Esophagus mucosa (tissue), 1 donor: ENCODE results near the gene SCAMP1. TPM values are rescaled to one million over a fixed set of nuclear protein-coding genes. Genes with fewer than 3 reads are reported as not detected.
"Not testable (repeated sequence)": the region's sequence is repeated elsewhere in the genome, so short reads cannot be mapped to it uniquely, and the experiment has no call there.

ENCODE experiments used
- ATAC-seq: fragments of 200-7000 bp; cut with Tn5 transposase; one replicate; pipeline ENCODE4 v1.9.1; 2020
- total RNA-seq: library from RNA; stranded (reverse); gene quantifications from one replicate; pipeline ENCODE4 v1.2.4, GENCODE V29; 2023
- donor health status: DM: yes; HTN: yes; CAD: no.

Gene SCAMP1
- total RNA-seq, 1 donor from 2014 or later, result 25.2 TPM

DNA sequence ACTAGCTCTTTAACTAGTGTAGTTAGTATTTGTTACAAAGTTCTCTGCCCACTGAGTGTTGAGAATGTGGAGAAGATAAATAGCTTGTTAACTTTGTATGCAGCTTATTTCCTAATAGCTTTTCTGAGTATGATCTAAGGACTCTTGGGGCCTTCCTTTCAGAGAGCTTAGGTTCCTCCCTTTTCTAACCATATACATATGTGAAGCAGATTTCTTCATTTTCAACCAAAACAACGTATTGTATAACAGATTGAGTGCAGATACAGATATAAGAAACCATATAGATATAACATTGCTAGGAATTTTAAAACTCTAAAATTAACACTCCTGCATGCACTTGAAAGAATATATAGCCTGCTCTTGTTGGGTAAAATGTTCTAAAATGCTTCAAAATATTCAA, 70.4 kb downstream of the SCAMP1 start:
- no peak for ATAC-seq

DNA sequence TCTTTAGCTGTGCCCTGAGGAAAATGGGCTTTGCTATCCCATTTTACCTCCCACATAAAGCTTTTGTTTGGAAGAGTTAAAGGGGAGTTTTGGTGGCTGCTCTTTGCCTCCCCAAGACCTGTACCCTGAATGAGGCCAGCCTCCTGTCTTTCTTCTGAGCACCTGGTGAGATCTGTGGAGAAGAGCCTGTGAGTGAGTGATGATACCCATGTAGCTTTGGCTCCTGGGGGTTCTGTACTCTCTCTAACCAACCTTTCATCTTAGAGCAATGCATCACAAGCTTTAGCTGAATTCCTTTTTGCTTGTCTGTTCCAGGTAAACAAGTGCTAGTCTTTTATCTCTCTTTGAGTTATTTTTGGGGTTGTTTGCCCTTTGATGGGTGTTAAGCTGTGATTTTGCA, 73.6 kb downstream of the SCAMP1 start:
- no peak for ATAC-seq

DNA sequence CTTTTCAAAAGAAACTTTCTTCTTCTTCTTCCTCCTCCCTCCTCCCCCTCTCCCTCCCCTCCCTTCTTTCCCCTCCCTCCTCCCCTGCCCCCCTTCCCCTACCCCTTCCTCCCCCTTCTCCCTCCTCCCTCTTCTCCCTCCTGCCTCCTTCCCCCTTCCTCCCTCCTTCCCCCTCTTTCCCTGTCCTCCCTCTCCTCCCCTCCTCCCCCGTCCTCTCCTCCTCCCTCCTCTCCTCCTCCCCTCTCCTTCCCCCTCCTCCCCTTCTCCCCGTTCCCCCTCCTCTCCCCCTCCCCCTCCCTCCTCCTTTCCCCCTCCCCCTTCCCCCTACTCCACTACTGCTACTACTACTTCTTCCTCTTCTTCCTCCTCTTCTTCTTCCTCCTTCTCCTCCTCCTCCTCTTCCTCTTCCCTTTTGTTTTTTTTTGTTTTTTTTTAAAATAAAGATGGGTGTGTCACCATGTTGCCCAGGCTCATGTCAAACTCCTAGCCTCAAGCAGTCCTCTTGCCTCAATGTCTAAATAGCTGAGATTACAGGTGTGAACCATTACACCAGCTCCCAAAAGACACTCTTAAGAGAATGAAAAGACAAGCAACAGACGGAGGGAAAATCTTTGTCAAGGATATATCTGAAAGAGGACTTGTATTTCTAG, 87.5 kb downstream of the SCAMP1 start:
- no peak for ATAC-seq

DNA sequence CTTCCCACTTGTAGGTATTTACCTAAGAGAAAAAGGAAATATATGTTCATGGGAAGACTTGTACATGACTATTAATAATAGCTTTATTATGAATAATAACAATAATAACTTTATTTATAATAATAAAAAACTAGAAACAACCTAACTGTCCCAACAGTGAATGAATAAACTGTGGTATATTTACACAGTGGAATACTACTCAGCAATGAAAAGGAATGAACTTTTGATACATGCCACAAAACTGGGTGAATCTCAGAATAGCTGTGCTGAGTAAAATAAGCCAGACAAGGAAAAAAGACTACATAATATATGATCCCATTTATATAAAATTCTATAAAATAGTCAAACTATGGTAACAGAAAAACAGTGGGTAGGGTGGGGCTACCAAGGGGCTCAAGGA, 88.7 kb downstream of the SCAMP1 start:
- no peak for ATAC-seq

DNA sequence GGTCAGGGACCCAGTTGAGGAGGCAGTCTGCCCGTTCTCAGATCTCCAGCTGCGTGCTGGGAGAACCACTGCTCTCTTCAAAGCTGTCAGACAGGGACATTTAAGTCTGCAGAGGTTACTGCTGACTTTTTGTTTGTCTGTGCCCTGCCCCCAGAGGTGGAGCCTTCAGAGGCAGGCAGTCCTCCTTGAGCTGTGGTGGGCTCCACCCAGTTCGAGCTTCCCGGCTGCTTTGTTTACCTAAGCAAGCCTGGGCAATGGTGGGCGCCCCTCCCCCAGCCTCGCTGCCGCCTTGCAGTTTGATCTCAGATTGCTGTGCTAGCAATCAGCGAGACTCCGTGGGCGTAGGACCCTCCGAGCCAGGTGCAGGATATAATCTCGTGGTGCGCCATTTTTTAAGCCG, 97.1 kb downstream of the SCAMP1 start:
- ATAC-seq, result not testable (repeated sequence)

DNA sequence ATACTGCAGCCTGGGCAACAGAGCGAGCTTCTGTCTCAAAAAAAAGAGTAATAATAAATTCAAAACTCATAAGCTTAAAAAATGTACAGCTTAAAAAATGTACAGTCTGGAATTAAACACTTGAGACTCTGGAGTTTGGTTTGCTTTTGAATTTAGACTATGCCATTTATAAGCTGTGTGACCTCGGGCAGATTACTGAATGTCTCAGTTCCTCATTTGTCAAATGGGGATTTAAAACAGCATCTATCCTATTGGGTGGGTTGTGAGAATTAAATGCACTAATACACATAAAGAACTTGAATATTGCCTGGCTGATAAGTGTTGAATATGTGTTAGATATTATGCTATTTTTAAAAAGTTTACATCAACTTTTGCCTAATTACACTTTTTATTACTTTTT, 98.4 kb downstream of the SCAMP1 start:
- ATAC-seq, result no peak

DNA sequence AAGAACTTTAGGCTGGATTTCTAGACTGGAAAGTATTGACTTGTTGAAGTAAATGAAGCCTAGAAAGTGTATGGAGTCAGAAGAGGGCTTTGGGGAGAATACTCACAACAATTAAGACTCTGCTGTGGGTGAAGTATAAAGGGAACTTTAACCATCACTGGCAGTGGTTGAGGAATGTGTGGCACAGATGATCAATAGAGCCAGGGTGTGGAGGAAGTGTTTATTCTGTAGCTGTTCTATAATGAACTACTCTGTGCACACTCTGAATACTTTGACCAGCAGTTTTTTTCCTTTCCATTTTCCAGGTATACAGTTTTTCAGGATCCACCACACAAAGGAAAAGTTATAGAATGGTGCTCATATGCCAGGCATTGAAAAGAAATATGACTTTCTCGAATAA, 106.7 kb downstream of the SCAMP1 start:
- ATAC-seq, result no peak

DNA sequence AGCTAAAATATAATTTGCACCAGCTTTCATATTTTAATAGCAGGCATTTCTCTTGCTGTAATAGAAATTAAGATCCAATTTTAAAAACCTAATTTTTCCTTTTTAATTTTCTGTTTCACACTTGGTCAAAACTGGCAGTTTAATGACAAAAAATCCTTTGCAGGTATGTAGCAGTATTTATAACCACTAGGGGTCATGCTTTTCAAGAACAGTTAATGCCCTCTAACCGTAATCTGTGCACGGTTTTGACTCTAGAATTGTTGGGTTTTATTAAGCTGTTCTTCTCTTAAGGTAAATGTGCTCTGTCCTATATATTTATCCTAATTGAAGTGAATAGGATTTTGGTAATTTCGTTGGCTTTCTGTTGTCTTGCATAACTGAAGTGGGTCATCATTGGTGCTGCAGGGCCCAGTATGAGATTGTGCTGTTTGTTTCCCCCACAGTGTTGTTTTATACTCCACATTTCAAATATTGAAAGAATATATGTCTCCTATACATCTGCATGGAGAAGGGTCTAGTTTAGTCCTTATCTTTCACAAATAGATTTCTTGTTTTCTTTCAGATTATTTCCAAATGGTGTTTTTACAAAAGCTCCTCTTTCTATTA, 107.4 kb downstream of the SCAMP1 start:
- ATAC-seq, result peak; percentile 52

DNA sequence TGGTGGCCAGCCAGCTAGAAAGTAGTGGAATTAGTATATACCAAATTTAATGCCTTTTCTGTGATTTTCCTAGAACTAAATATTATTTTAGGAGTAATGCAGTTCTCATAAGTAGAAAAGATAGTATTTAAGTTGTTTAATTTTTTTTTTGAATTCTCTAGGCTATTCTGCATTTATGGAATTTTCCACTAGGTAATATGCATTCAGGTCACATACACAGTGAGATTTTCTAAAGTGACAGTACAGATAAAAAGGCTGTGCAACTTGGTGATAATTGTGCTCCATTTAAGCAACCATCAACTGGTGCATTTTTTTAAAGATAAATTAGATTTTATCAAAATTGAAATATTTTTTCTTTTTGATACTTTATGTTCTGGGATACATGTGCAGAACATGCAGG, 111.5 kb downstream of the SCAMP1 start:
- no peak for ATAC-seq

DNA sequence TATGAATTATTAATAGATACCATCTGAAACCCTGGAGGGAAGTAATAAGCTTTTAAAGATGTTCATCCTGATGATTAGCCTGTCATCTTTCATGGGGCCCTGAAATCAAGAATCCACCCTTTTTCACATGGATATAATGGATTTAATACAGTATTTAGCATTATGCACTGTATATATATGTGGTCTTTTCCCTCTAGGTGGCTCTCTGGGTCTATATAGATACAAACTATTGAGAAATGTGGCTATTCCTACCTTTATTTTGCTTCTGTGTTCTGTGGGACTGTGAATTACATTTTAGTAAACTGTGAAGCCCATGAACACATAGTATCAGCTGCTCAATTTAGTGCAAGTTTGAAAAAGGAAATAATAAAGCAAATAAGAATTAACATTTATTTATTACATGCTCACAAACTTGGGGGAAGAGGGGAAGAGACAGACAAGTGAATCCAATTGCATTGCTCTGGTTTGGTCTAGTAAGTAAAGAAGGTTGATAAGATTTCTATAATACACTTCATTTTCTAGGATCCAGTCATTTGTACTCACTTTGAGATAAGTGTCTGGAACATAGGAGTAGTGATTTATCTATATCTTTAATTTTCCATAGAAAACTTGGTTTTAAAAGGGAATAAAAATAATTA, 112.2 kb downstream of the SCAMP1 start:
- ATAC-seq, result peak; percentile 38

DNA sequence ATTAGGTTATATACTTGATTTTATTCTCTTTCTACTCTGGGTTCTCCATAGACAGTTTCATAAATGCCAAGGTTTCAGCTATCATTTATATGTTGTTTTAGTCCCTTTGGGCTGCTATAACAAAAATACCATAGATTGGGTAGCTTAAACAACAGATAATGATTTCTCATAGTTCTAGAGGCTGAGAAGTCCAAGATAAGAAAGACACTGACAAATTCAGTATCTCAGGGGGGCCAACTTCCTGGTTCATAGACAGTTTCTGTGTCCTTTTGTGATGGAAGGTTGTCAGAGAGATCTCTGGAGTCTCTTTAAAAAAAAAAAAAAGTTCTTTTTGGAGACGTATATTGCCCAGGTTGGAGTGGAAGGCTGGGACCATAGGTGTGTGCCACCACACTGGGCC, 113.3 kb downstream of the SCAMP1 start:
- ATAC-seq, result no peak

DNA sequence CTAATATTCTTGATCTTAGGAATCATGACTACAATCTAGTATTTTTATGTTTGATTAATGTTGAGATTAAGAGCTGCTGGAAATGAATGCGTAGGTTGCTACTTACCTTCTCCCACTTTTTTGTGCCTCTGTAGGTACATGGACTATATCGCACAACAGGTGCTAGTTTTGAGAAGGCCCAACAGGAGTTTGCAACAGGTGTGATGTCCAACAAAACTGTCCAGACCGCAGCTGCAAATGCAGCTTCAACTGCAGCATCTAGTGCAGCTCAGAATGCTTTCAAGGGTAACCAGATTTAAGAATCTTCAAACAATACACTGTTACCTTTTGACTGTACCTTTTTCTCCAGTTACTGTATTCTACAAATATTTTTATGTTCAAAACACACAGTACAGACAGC, 115.0 kb downstream of the SCAMP1 start:
- no peak for ATAC-seq

DNA sequence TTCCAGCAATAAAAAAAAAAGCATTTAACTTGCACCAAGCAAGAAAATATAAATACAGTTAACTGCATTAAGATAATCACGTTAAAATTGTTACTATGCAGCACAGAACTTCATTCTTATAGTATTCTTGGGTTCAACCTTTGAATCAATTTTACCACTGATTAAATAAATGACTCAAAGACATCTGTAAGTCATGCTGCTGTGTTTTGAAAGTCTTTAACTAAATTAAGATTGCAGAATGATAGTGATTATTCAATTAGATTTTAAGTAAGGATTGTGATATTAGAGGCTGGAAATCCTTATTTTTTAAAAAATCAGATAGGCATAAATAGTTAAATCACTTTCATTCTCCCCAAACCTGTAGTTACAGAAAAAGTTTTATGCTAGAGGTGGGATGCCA, 116.4 kb downstream of the SCAMP1 start:
- ATAC-seq, result no peak

DNA sequence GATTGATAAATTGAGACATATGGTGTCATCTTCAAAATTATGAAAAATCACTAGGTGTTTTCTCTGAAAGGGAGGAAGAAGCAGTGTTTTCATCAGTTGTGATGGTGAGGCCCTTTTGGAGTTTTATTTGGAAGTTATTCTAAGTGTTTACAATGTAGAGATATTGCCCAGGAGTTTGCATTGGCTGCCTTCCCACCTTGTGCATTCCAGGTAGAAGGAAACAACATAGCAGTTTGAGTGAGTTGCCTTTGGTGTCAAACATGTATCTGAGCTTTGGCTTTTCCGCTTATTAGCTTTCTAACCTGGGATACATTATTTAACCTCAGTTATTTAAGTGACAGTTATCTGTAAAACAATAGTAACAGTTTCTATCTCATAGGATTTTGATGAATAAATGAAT, 122.5 kb downstream of the SCAMP1 start:
- no peak for ATAC-seq

DNA sequence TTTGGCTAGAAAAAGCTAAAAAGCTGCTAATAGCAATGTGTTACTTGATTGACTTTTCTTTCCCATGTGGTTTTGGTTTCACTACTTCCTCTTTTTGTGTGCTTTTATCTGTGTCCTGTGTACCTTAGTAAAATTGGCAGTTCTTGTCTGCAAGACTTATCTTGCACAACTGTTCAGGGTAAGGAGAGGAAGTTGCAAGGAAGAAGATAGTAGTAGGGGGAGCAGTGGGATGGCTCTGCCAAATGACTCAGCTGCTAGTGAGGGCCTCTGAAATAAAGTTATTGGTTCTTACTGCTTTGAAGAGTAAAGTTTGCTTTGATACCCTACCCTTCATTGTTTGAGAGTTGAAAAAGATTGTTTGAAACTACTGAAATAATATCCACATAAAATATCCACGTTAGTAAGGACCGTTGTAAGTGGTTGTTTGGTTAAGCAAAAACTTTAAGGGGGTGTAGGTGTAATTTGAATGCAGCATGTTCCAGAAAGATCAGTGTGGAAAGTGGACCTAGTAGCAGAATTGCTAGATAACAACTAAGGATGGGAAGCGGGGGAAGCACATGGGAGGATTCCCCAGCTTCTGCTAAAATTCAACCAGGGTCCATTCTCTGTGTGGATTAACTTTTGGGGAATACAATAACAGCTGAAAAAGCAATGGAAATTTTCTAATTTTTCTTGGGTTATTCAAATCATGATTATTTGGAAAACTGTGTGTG, 123.5 kb downstream of the SCAMP1 start:
- peak; percentile 63 for ATAC-seq

DNA sequence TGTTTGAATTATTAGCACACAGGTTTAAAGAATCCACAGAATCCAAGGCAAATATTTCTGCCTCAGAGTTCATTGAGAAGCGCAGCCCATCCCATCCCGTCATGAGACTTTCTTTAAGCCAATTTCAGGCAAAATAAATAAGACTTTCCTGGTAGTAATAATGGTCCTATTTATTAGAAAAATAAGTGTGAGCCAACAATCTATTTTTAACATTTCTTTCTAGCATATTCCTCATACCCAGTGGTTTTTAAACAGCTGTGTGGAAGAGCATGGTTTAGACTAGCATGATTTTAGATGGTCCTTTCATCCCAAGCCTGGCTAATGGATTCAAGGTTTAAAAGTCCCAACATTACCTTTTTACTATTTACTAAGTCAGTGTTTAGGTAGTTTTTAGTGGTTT, 125.8 kb downstream of the SCAMP1 start:
- no peak for ATAC-seq

DNA sequence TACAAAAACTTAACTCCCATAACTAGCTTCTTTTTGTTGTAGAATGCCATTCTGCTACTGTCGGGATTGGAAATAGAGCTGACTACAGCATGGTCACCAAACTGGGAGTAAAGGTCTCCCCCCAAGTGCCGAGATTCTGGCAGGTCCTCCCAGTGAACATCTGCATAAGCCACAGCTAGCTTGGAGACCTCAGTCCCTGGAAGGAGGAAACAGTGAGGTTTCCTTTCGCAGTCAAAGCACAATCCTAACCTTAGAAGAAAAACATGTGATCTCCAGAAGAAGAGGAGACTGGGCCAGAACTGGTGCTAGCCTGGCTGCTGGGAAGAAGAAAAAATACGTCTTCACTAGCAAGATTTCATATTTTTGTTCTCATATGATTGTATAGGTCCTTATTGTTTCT, 127.4 kb downstream of the SCAMP1 start:
- no peak for ATAC-seq

DNA sequence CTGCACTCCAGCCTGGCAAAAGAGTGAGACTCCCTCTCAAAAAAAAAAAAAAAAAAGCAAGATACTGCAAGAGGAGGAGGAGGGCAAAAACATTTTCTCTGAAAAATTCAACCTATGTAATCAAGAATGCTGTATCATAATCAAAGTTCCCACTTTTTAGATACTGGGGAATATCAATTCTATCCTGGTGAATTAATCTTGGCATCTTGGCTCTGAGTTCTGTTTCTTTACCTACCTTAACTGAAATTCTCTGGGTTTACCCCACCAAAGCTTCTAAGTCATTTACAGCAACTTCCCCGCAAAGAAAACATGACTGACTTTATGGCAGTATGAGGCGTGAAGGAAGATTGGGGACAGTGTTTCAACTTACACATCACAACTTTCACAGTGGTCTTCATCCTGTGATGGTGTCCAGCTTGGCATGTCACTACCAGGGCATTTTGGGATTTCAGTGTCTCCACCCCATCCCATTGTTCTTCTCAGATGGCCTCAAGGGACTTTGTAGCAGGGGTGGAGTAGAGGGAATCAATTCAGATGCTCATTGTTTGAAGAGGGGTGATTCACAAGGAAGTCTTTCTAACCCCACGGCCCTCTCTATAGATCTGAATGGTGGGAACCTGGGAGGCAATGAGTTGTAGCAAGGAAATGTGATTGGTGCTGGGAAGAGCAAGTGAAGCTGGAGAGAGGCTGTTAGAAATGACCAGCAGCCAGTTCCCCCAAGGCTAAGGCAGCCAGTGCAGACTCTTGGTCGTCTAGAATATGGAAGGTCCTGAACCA, 130.5 kb downstream of the SCAMP1 start:
- ATAC-seq, result peak; percentile 75

DNA sequence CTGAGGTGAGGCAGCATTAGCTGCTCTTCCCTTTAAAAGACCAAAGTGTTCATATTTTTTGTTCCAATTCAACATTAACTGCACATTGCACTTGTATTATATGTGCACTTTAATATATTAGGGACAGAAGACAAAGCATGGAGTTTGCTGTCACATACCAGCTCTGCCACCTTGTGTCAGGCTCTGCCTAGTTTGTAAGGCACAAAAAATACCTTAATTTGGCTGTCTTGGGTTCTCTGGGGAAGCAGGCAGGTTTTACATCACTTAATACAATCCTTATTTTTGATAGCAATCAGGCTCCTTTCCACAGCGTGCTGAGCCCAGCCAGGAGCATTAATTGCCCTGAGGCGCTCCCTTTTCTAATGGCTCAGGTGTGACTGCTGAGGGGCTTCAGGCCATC, 131.8 kb downstream of the SCAMP1 start:
- ATAC-seq, result no peak

DNA sequence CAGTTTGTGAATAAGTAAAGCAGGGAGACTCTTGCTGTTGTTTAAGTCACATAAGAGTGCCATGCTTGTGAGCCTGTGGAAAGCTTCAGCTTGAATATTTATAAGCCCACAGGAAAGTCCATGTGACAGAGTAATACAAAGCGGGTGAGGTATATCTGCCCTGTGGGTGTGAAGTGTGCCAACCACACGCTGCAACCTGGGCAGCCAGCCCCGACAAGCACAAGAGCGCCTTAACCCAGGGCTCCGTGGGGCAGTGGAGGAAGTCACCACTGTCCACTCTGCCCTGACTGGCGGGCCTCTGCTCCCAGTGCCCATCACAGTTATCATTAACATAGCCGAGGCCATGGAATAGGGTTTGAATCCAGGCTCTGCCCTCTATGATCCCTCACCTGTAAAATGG, 132.2 kb downstream of the SCAMP1 start:
- no peak for ATAC-seq

DNA sequence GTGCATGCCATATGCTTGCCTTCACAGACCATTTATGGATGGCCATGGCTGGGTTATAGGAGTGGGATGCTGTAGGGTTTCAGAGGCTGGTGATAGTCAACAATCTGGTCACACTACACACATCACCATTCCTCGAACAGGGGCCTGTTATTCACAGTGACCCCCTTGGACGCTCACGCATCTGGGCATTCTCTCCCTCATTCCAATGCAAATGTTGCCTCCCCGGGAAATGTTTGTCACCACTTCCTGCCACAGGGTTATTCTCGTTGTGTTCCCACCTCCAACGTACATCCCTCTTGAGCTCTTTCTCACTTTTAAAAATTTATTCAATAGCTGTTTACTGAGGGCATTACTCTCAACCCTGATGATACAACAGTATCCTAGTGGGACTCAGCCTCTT, 135.4 kb downstream of the SCAMP1 start:
- no peak for ATAC-seq

DNA sequence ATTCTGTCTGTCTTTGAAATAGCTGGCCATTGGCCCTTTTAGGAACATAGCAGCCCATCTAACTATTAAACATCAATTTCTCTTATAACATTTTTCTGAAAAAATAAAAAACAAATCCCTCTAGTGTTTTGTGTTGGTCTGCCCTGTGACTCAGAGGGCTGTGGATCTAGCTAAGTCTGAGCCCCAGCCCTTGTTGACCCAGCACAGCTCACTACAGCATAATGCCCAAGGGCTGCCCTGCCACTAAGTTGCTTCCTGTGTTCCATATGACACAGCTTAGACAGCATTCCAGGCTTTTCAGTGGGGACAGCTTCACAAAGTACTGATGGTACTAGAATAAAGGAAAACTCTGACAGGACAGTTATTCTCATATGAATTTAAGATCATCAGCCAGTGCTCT, 136.0 kb downstream of the SCAMP1 start:
- peak; percentile 87 for ATAC-seq
